HG03378 (cell line): ENCODE data around the gene JAK1.
"Not testable (repeated sequence)": the region's sequence is repeated elsewhere in the genome, so short reads cannot be mapped to it uniquely, and the experiment has no call there.

Experiments
- ATAC-seq: cut with Tn5 transposase; IDR thresholded peaks from one replicate; pipeline ENCODE4 v1.9.1; 2021; ENCODE audit warnings: mild to moderate bottlenecking, moderate library complexity; ENCODE audit not compliant: unreplicated experiment

JAK1 gene

GRCh38 chr1:64923294-64923718 is 43.0 kb downstream of the JAK1 start:
- ATAC-seq: no peak

GRCh38 chr1:64922336-64922735 is 44.0 kb downstream of the JAK1 start:
- no peak for ATAC-seq

- ATAC-seq: no peak
Measured at GRCh38 chr1:64921771-64922170, 44.6 kb downstream of the JAK1 start.

GRCh38 chr1:64920941-64921589 is 45.3 kb downstream of the JAK1 start:
- ATAC-seq: no peak

GRCh38 chr1:64919120-64919519 is 47.2 kb downstream of the JAK1 start:
- ATAC-seq: not testable (repeated sequence)

- ATAC-seq: no peak
Measured at GRCh38 chr1:64917907-64918306, 48.4 kb downstream of the JAK1 start.

GRCh38 chr1:64917328-64917861 is 49.0 kb downstream of the JAK1 start:
- ATAC-seq: no peak

- no peak for ATAC-seq
Measured at GRCh38 chr1:64915381-64916274, 50.7 kb downstream of the JAK1 start.

GRCh38 chr1:64913361-64914015 is 52.9 kb downstream of the JAK1 start:
- no peak for ATAC-seq

- ATAC-seq: no peak
Measured at GRCh38 chr1:64912191-64912590, 54.2 kb downstream of the JAK1 start.

- ATAC-seq: no peak
Measured at GRCh38 chr1:64911326-64911725, 55.0 kb downstream of the JAK1 start.

GRCh38 chr1:64909031-64909430 is 57.3 kb downstream of the JAK1 start:
- no peak for ATAC-seq

GRCh38 chr1:64908575-64908974 is 57.8 kb downstream of the JAK1 start:
- ATAC-seq: no peak

GRCh38 chr1:64906447-64906846 is 59.9 kb downstream of the JAK1 start:
- ATAC-seq: no peak

- no peak for ATAC-seq
Measured at GRCh38 chr1:64903593-64903992, 62.8 kb downstream of the JAK1 start.

- ATAC-seq: no peak
Measured at GRCh38 chr1:64901663-64902062, 64.7 kb downstream of the JAK1 start.

- no peak for ATAC-seq
Measured at GRCh38 chr1:64900916-64901315, 65.4 kb downstream of the JAK1 start.

GRCh38 chr1:64898107-64898861 is 68.1 kb downstream of the JAK1 start:
- ATAC-seq: peak; percentile 83

- no peak for ATAC-seq
Measured at GRCh38 chr1:64896551-64896950, 69.8 kb downstream of the JAK1 start.

GRCh38 chr1:64895500-64895899 is 70.8 kb downstream of the JAK1 start:
- peak; percentile 80 for ATAC-seq
